ENCODE results near the gene C16orf95. TPM values are rescaled to one million over a fixed set of nuclear protein-coding genes. Genes with fewer than 3 reads are reported as not detected.

Gene C16orf95
- 5.1 and 5.5 TPM in 2 replicates for total RNA-seq

GRCh38 chr16:87316923-87317749 is at the start of gene C16orf95:
C16orf95 (minus strand) TSS chr16:87317392; CDS start chr16:87317242, 150 bp downstream.

Small RNAs within 50 kb of the gene (small RNA-seq; reads per million reads assigned to genes)
- gene AC010531.2: not detected

Other genes starting within 250 kb of the C16orf95 start
- gene FBXO31, start 66.4 kb upstream of the C16orf95 start, total RNA-seq: 40.1 and 44.0 TPM in 2 replicates
- 32.8 and 34.7 TPM in 2 replicates for gene MAP1LC3B, start 74.9 kb upstream of the C16orf95 start, total RNA-seq
- gene ZCCHC14, start 175.6 kb upstream of the C16orf95 start, total RNA-seq: 16.2 and 24.0 TPM in 2 replicates

All from hair follicle dermal papilla cell (primary cell).